H9 (cell line): Measurements from ENCODE around the gene LRP8. TPM values are rescaled to one million over a fixed set of nuclear protein-coding genes. Genes with fewer than 3 reads are reported as not detected.
A peak's percentile ranks its signal among the peaks of the same experiment; 100 is the strongest.

Source experiments
- DNase-seq: peaks from one replicate; pipeline ENCODE4 v3.0.0-alpha.2; 2017
- H2AFZ ChIP-seq: one replicate; pipeline ENCODE4 v1.6.1; 2013; ENCODE audit warnings: mild to moderate bottlenecking, low read length, control low read depth, moderate library complexity
- H2AK5ac ChIP-seq: 2 replicates; pipeline ENCODE4 v1.6.1; 2013; ENCODE audit warnings: low read length, control low read depth, mixed read lengths; ENCODE audit not compliant: insufficient read length
- H2BK120ac ChIP-seq: one replicate; pipeline ENCODE4 v1.6.1; 2013; ENCODE audit warnings: low read depth, mild to moderate bottlenecking, low read length, control low read depth, inconsistent platforms; ENCODE audit not compliant: poor library complexity, severe bottlenecking
- H2BK12ac ChIP-seq: 2 replicates; pipeline ENCODE4 v1.6.1; 2013; ENCODE audit warnings: low read length, control low read depth, mixed read lengths, low read depth; ENCODE audit not compliant: insufficient read length
- H2BK15ac ChIP-seq: 2 replicates; pipeline ENCODE4 v1.6.1; 2013; ENCODE audit warnings: low read depth, low read length, control low read depth
- H2BK20ac ChIP-seq: one replicate; pipeline ENCODE4 v1.6.1; 2013; ENCODE audit warnings: low read depth, mild to moderate bottlenecking, low read length, control low read depth, inconsistent platforms; ENCODE audit not compliant: poor library complexity, severe bottlenecking
- H2BK5ac ChIP-seq: 2 replicates; pipeline ENCODE4 v1.6.1; 2013; ENCODE audit warnings: low read length, control low read depth, mixed read lengths; ENCODE audit not compliant: insufficient read length
- H3K14ac ChIP-seq: 2 replicates; pipeline ENCODE4 v1.6.1; 2013; ENCODE audit warnings: low read length, control low read depth; ENCODE audit not compliant: insufficient read depth
- H3K18ac ChIP-seq: 2 replicates; pipeline ENCODE4 v1.6.1; 2013; ENCODE audit warnings: low read depth, mild to moderate bottlenecking, mixed read lengths, low read length, control low read depth; ENCODE audit not compliant: insufficient read length
- H3K23ac ChIP-seq: 2 replicates; pipeline ENCODE4 v1.6.1; 2013; ENCODE audit warnings: low read length, control low read depth, mixed read lengths, low read depth; ENCODE audit not compliant: insufficient read length
- H3K23me2 ChIP-seq: 2 replicates; pipeline ENCODE4 v1.6.1; 2013; ENCODE audit warnings: low read depth, mild to moderate bottlenecking, mixed read lengths, low read length, control low read depth; ENCODE audit not compliant: insufficient read length, poor library complexity, severe bottlenecking
- H3K27ac ChIP-seq: 2 replicates; pipeline ENCODE4 v1.5.1; 2013; ENCODE audit warnings: low read length, control low read depth, mixed read lengths, low read depth; ENCODE audit not compliant: insufficient read length
- H3K27me3 ChIP-seq: 2 replicates; pipeline ENCODE4 v1.6.1; 2013; ENCODE audit warnings: low read length, control low read depth, inconsistent platforms; ENCODE audit not compliant: insufficient read depth
- H3K4ac ChIP-seq: 2 replicates; pipeline ENCODE4 v1.6.1; 2013; ENCODE audit warnings: low read depth, mild to moderate bottlenecking, control low read depth, inconsistent platforms, low read length, moderate library complexity
- H3K4me1 ChIP-seq: 2 replicates; pipeline ENCODE4 v1.6.1; 2013; ENCODE audit warnings: low read length, control low read depth, inconsistent platforms; ENCODE audit not compliant: insufficient read depth
- H3K4me2 ChIP-seq: 2 replicates; pipeline ENCODE4 v1.6.1; 2013; ENCODE audit warnings: low read length, control low read depth, mixed read lengths; ENCODE audit not compliant: insufficient read length, insufficient read depth
- H3K56ac ChIP-seq: 2 replicates; pipeline ENCODE4 v1.6.1; 2013; ENCODE audit warnings: low read depth, mild to moderate bottlenecking, mixed read lengths, low read length, control low read depth; ENCODE audit not compliant: insufficient read length
- H3K79me1 ChIP-seq: 2 replicates; pipeline ENCODE4 v1.6.1; 2013; ENCODE audit warnings: low read depth, mild to moderate bottlenecking, moderate library complexity, low read length, control low read depth, inconsistent platforms; ENCODE audit not compliant: insufficient read depth, poor library complexity, severe bottlenecking
- H3K79me2 ChIP-seq: 2 replicates; pipeline ENCODE4 v1.6.1; 2013; ENCODE audit warnings: low read length, control low read depth, inconsistent platforms; ENCODE audit not compliant: insufficient read depth
- H3K9ac ChIP-seq: 2 replicates; pipeline ENCODE4 v1.6.1; 2013; ENCODE audit warnings: low read length, control low read depth, mixed read lengths; ENCODE audit not compliant: insufficient read length; ENCODE audit errors: extremely low read depth
- H3K9me3 ChIP-seq: one replicate; pipeline ENCODE4 v1.6.1; 2013; ENCODE audit warnings: low read depth, low read length, inconsistent platforms; ENCODE audit not compliant: control insufficient read depth
- H3T11ph ChIP-seq: one replicate; pipeline ENCODE4 v1.6.1; 2013; ENCODE audit warnings: mild to moderate bottlenecking, low read length, control low read depth, inconsistent platforms
- H4K20me1 ChIP-seq: one replicate; pipeline ENCODE4 v1.6.1; 2013; ENCODE audit not compliant: control insufficient read depth, insufficient read length, insufficient read depth
- H4K5ac ChIP-seq: 2 replicates; pipeline ENCODE4 v1.6.1; 2013; ENCODE audit warnings: low read depth, mild to moderate bottlenecking, mixed read lengths, low read length, control low read depth; ENCODE audit not compliant: insufficient read length
- H4K8ac ChIP-seq: replicated peaks from 2 replicates; pipeline ENCODE4 v1.6.1; 2013; ENCODE audit warnings: low read length, control low read depth, mixed read lengths, low read depth; ENCODE audit not compliant: insufficient read length
- H4K91ac ChIP-seq: 2 replicates; pipeline ENCODE4 v1.6.1; 2013; ENCODE audit warnings: low read depth, mild to moderate bottlenecking, moderate library complexity, mixed read lengths, low read length, control low read depth; ENCODE audit not compliant: insufficient read length
- H3K27ac Mint-ChIP-seq, 3 experiments: 2 replicates in 2 of 3; 3 replicates in 1 of 3; pipeline ENCODE4 v1.8.0; 2020 to 2021; ENCODE audit warnings: mixed read lengths in 3 of 3, mild to moderate bottlenecking in 1 of 3, moderate library complexity in 1 of 3
- H3K27me3 Mint-ChIP-seq: 2 replicates; pipeline ENCODE4 v1.8.0; 2021; ENCODE audit warnings: low read depth, mild to moderate bottlenecking, moderate library complexity, mixed read lengths
- H3K36me3 Mint-ChIP-seq, 3 experiments: 2 replicates in 2 of 3; 3 replicates in 1 of 3; pipeline ENCODE4 v1.8.0; 2020 to 2021; ENCODE audit warnings: low read depth in 3 of 3, mixed read lengths in 3 of 3; ENCODE audit not compliant: insufficient read depth in 1 of 3
- H3K4me1 Mint-ChIP-seq, 2 experiments: 2 replicates each; pipeline ENCODE4 v1.8.0; 2020; ENCODE audit warnings: mixed read lengths in 2 of 2
- H3K4me3 Mint-ChIP-seq, 2 experiments: 2 replicates in 1 of 2; 3 replicates in 1 of 2; pipeline ENCODE4 v1.8.0; 2020 to 2021; ENCODE audit warnings: mild to moderate bottlenecking in 2 of 2, mixed read lengths in 2 of 2, moderate library complexity in 1 of 2
- H3K9me3 Mint-ChIP-seq, 2 experiments: 2 replicates in 1 of 2; 3 replicates in 1 of 2; pipeline ENCODE4 v1.8.0; 2020; ENCODE audit warnings: mild to moderate bottlenecking in 2 of 2, mixed read lengths in 2 of 2, moderate library complexity in 1 of 2
- WGBS: extraction: QIAGEN DNeasy Blood & Tissue Kit; methylation state at CpG from one replicate; pipeline ENCODE4 v1.1.7; 2013; ENCODE audit warnings: missing lambda C conversion rate, low lambda C conversion rate, mixed read lengths; ENCODE audit not compliant: insufficient read length; ENCODE audit errors: extremely low coverage; 5-methylcytosine and 5-hydroxymethylcytosine counted together
- total RNA-seq: library from RNA; stranded (reverse); gene quantifications from 2 replicates; pipeline ENCODE4 v1.2.1, GENCODE V29; 2021
- TF ChIP-seq, protein P1 (sequence below): fragments of 200-600 bp; sonication (generic); conservative IDR thresholded peaks from 3 replicates; pipeline ENCODE4 v1.8.0; 2021; ENCODE audit warnings: antibody characterized with exemption, mild to moderate bottlenecking

The LRP8 gene
- total RNA-seq, 1 experiment from 2014 or later, result 78.6 TPM

- H2AK5ac ChIP-seq, result no peak overlapping the region
- no peak overlapping the region for H2BK12ac ChIP-seq
Measured at GRCh38 chr1:53337499-53337898, 9.6 kb upstream of the LRP8 start.

More at GRCh38 chr1:53337499-53337898, 9.6 kb upstream of the LRP8 start:
- Histone ChIP-seq H2BK15ac (no peak overlapping the region), H3K4me2 (no peak overlapping the region), H3K9me3 (no peaks in the 10 kb centered on the region), H3K27ac (no peak overlapping the region), H3K4ac (no peak overlapping the region), H3K14ac (no peak overlapping the region), H2BK5ac (no peak overlapping the region), H3T11ph (no peak overlapping the region), H4K91ac (no peak overlapping the region), H2BK120ac (no peak overlapping the region), H3K9ac (no peak overlapping the region), H2AFZ (no peak overlapping the region), H3K18ac (no peak overlapping the region), H3K79me2 (no peaks in the 10 kb centered on the region), H3K56ac (no peak overlapping the region), H3K27me3 (no peaks in the 10 kb centered on the region; the same call in 1 of the 2 replicates), H2BK20ac (no peak overlapping the region), H4K5ac (no peak overlapping the region), H4K8ac (no peak overlapping the region), H3K23ac (no peak overlapping the region), H3K23me2 (no peaks in the 10 kb centered on the region), H4K20me1 (no peaks in the 10 kb centered on the region), H3K79me1 (no peaks in the 10 kb centered on the region), H3K4me1 (no peaks in the 10 kb centered on the region)
- Mint-ChIP-seq H3K9me3 (peaks cover 0 to 5% of the 10 kb centered on the region in 2 experiments; a peak in 3 of 5 replicates), H3K4me3 (no peak overlapping the region), H3K36me3 (no peaks in the 10 kb centered on the region), H3K27me3 (peaks cover 18% of the 10 kb centered on the region), H3K27ac (no peak overlapping the region), H3K4me1 (no peaks in the 10 kb centered on the region)
- TF ChIP-seq, protein P1, sequence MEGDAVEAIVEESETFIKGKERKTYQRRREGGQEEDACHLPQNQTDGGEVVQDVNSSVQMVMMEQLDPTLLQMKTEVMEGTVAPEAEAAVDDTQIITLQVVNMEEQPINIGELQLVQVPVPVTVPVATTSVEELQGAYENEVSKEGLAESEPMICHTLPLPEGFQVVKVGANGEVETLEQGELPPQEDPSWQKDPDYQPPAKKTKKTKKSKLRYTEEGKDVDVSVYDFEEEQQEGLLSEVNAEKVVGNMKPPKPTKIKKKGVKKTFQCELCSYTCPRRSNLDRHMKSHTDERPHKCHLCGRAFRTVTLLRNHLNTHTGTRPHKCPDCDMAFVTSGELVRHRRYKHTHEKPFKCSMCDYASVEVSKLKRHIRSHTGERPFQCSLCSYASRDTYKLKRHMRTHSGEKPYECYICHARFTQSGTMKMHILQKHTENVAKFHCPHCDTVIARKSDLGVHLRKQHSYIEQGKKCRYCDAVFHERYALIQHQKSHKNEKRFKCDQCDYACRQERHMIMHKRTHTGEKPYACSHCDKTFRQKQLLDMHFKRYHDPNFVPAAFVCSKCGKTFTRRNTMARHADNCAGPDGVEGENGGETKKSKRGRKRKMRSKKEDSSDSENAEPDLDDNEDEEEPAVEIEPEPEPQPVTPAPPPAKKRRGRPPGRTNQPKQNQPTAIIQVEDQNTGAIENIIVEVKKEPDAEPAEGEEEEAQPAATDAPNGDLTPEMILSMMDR, result no peak
- WGBS, result no CpG with 5 or more reads among the region's 5 CpGs
- DNase-seq, result peak; percentile 4
